PC-9 (cell line): Measurements from ENCODE around the gene PALLD. TPM values are rescaled to one million over a fixed set of nuclear protein-coding genes. Genes with fewer than 3 reads are reported as not detected.

Experiments
- BruUV-seq: library from RNA; stranded (reverse); fragments of 400-500 nt; replicated peaks from 2 replicates; lab custom pipeline; 2021; lab: Mats Ljungman, UMichigan
- CTCF ChIA-PET: fragments of 300-600 bp; sonication (Branson Sonifier 250); formaldehyde crosslinking; loops from one replicate; lab custom pipeline; 2022; ENCODE audit warnings: antibody characterized with exemption; lab: Charles Lee
- POLR2A ChIA-PET: fragments of 300-600 bp; sonication (Branson Sonifier 250); formaldehyde crosslinking; loops from one replicate; lab custom pipeline; 2022; ENCODE audit warnings: antibody characterized with exemption; ENCODE audit not compliant: unreplicated experiment; lab: Charles Lee
- DNase-seq, 2 experiments: peaks; one replicate each; pipeline versions ENCODE4 v3.0.0 to v3.0.0-alpha.2; 2015 to 2022; ENCODE audit warnings: mixed read lengths in 1 of 2
- H2AFZ ChIP-seq: fragments of 200-600 bp; sonication (generic); 2 replicates; pipeline ENCODE4 v1.8.1; 2017; ENCODE audit warnings: antibody characterized with exemption
- H3F3A ChIP-seq: fragments of 200-600 bp; sonication (generic); 2 replicates; pipeline ENCODE4 v1.8.1; 2017; ENCODE audit warnings: antibody characterized with exemption, mild to moderate bottlenecking, low read depth; ENCODE audit not compliant: insufficient read depth
- H3K27ac ChIP-seq: fragments of 200-600 bp; sonication (generic); 2 replicates; pipeline ENCODE4 v1.6.1; 2016; ENCODE audit warnings: mixed run types
- H3K27me3 ChIP-seq: fragments of 200-600 bp; sonication (generic); 2 replicates; pipeline ENCODE4 v1.6.1; 2016; ENCODE audit warnings: low read depth, mixed run types; ENCODE audit not compliant: insufficient read depth
- H3K36me3 ChIP-seq: fragments of 200-600 bp; sonication (generic); 2 replicates; pipeline ENCODE4 v1.6.1; 2016; ENCODE audit warnings: low read depth, mixed run types
- H3K4me1 ChIP-seq: fragments of 200-600 bp; sonication (generic); replicated peaks from 2 replicates; pipeline ENCODE4 v1.6.1; 2016; ENCODE audit warnings: mixed run types; ENCODE audit not compliant: insufficient read depth
- H3K4me2 ChIP-seq: fragments of 200-600 bp; sonication (generic); 2 replicates; pipeline ENCODE4 v1.6.1; 2017; ENCODE audit warnings: mixed run types
- H3K4me3 ChIP-seq: fragments of 200-600 bp; sonication (generic); 2 replicates; pipeline ENCODE4 v1.6.1; 2016; ENCODE audit warnings: mixed run types
- H3K79me2 ChIP-seq: fragments of 200-600 bp; sonication (generic); 2 replicates; pipeline ENCODE4 v1.6.1; 2017; ENCODE audit warnings: low read depth, mixed run types
- H3K9me2 ChIP-seq: fragments of 200-600 bp; sonication (generic); 2 replicates; pipeline ENCODE4 v1.8.1; 2017; ENCODE audit warnings: mild to moderate bottlenecking; ENCODE audit not compliant: insufficient read depth
- H3K9me3 ChIP-seq: fragments of 200-600 bp; sonication (generic); 2 replicates; pipeline ENCODE4 v1.8.1; 2016; ENCODE audit warnings: low read depth; ENCODE audit not compliant: insufficient read depth
- H4K20me1 ChIP-seq: fragments of 200-600 bp; sonication (generic); 2 replicates; pipeline ENCODE4 v1.8.1; 2017; ENCODE audit not compliant: insufficient read depth
- CTCF ChIP-seq: fragments of 200-600 bp; sonication (generic); conservative IDR thresholded peaks from 2 replicates; pipeline ENCODE4 v1.6.1; 2017; ENCODE audit warnings: mixed run types, antibody characterized with exemption, mild to moderate bottlenecking, moderate library complexity
- EZH2 ChIP-seq: fragments of 200-600 bp; sonication (generic); IDR thresholded peaks from 2 replicates; pipeline ENCODE4 v1.8.0; 2017; ENCODE audit warnings: antibody characterized with exemption, low read depth
- intact Hi-C: fragments of 100-400 bp; cut with micrococcal nuclease; formaldehyde crosslinking; loops from one replicate; pipeline ENCODE4 v1.10.0; 2022; ENCODE audit not compliant: unreplicated experiment
- total RNA-seq: library from RNA; stranded (reverse); gene quantifications from 2 replicates; pipeline ENCODE4 v1.2.3, GENCODE V29; 2021

PALLD gene
- total RNA-seq, 1 experiment from 2014 or later = 156 TPM

GRCh38 chr4:168794092-168794707 lies 297.3 kb downstream of the PALLD start:
- TF ChIP-seq EZH2 = no peak
- no peak for TF ChIP-seq CTCF
- Histone ChIP-seq H3K4me2 (no peak overlapping the region), H4K20me1 (no peaks in the 10 kb centered on the region), H3K27me3 (no peaks in the 10 kb centered on the region), H3K4me3 (no peak overlapping the region), H3K79me2 (no peaks in the 10 kb centered on the region), H3K9me2 (no peaks in the 10 kb centered on the region), H3K9me3 (no peaks in the 10 kb centered on the region), H3K4me1 (peaks cover 25% of the 10 kb centered on the region), H3K36me3 (no peaks in the 10 kb centered on the region), H2AFZ (no peak overlapping the region), H3F3A (peaks cover 7% of the 10 kb centered on the region; the same call in 1 of the 2 replicates), H3K27ac (no peak overlapping the region)
- intact Hi-C loops = loop anchor here (10.0 kb wide), 1 partner anchor 159 kb away; no protein-coding TSS in a partner anchor
- no peak for DNase-seq
- BruUV-seq = no TSS peak
- CTCF ChIA-PET = interaction anchor here (0.5 kb wide), 1 partner anchor 485 kb away, joined by 3 read pairs; no protein-coding TSS in a partner anchor
- POLR2A ChIA-PET = no interaction called here

GRCh38 chr4:168794881-168795280 lies 298.0 kb downstream of the PALLD start:
- no TSS peak for BruUV-seq
- intact Hi-C loops = loop anchor here (10.0 kb wide), 1 partner anchor 160 kb away; no protein-coding TSS in a partner anchor
- no peak for DNase-seq
- H3K36me3 ChIP-seq = no peaks in the 10 kb centered on the region
- H3K79me2 ChIP-seq = no peaks in the 10 kb centered on the region
- H3K4me2 ChIP-seq = no peak overlapping the region
- no peak overlapping the region for H3K4me3 ChIP-seq
- H2AFZ ChIP-seq = no peak overlapping the region
- peaks cover 25% of the 10 kb centered on the region for H3K4me1 ChIP-seq
- H3K27ac ChIP-seq = no peak overlapping the region
- TF ChIP-seq EZH2 = no peak
- TF ChIP-seq CTCF = no peak
- H4K20me1 ChIP-seq = no peaks in the 10 kb centered on the region
- H3K9me3 ChIP-seq = no peaks in the 10 kb centered on the region
- ChIA-PET CTCF (interaction anchor here (0.5 kb wide), 1 partner anchor 484 kb away, joined by 3 read pairs; no protein-coding TSS in a partner anchor), POLR2A (no interaction called here)
- no peaks in the 10 kb centered on the region for H3K9me2 ChIP-seq
- H3F3A ChIP-seq = peaks cover 7% of the 10 kb centered on the region; the same call in 1 of the 2 replicates
- no peaks in the 10 kb centered on the region for H3K27me3 ChIP-seq

GRCh38 chr4:168795346-168795745 lies 298.5 kb downstream of the PALLD start:
- POLR2A ChIA-PET = no interaction called here
- TF ChIP-seq EZH2 (no peak), CTCF (no peak)
- intact Hi-C loops = loop anchor here (10.0 kb wide), 1 partner anchor 161 kb away; no protein-coding TSS in a partner anchor
- Histone ChIP-seq H3K27me3 (no peaks in the 10 kb centered on the region), H3K4me3 (no peak overlapping the region), H4K20me1 (no peaks in the 10 kb centered on the region), H2AFZ (no peak overlapping the region), H3K27ac (no peak overlapping the region), H3K4me1 (peaks cover 25% of the 10 kb centered on the region), H3F3A (peaks cover 7% of the 10 kb centered on the region; the same call in 1 of the 2 replicates), H3K36me3 (no peaks in the 10 kb centered on the region), H3K9me2 (no peaks in the 10 kb centered on the region), H3K9me3 (no peaks in the 10 kb centered on the region), H3K4me2 (no peak overlapping the region), H3K79me2 (no peaks in the 10 kb centered on the region)
- CTCF ChIA-PET = no interaction called here
- BruUV-seq = no TSS peak
- DNase-seq = no peak
